KOPT-K1 (cell line): ENCODE results near the gene NCKAP1.

Source experiments
- H3K27ac ChIP-seq: fragments of 200-600 bp; sonication (generic); 2 replicates; pipeline ENCODE4 v1.5.1; 2016; ENCODE audit warnings: antibody characterized with exemption, mild to moderate bottlenecking, low read depth, low read length; ENCODE audit not compliant: poor library complexity, severe bottlenecking
- H3K36me3 ChIP-seq: fragments of 200-600 bp; sonication (generic); 2 replicates; pipeline ENCODE4 v1.5.1; 2017; ENCODE audit warnings: antibody characterized with exemption, mild to moderate bottlenecking, low read length, moderate library complexity; ENCODE audit not compliant: insufficient read depth
- H3K9me3 ChIP-seq: fragments of 200-600 bp; sonication (generic); 2 replicates; pipeline ENCODE4 v1.5.1; 2017; ENCODE audit warnings: antibody characterized with exemption, low read length, mild to moderate bottlenecking; ENCODE audit not compliant: insufficient read depth, poor library complexity, severe bottlenecking

NCKAP1 gene, protein sequence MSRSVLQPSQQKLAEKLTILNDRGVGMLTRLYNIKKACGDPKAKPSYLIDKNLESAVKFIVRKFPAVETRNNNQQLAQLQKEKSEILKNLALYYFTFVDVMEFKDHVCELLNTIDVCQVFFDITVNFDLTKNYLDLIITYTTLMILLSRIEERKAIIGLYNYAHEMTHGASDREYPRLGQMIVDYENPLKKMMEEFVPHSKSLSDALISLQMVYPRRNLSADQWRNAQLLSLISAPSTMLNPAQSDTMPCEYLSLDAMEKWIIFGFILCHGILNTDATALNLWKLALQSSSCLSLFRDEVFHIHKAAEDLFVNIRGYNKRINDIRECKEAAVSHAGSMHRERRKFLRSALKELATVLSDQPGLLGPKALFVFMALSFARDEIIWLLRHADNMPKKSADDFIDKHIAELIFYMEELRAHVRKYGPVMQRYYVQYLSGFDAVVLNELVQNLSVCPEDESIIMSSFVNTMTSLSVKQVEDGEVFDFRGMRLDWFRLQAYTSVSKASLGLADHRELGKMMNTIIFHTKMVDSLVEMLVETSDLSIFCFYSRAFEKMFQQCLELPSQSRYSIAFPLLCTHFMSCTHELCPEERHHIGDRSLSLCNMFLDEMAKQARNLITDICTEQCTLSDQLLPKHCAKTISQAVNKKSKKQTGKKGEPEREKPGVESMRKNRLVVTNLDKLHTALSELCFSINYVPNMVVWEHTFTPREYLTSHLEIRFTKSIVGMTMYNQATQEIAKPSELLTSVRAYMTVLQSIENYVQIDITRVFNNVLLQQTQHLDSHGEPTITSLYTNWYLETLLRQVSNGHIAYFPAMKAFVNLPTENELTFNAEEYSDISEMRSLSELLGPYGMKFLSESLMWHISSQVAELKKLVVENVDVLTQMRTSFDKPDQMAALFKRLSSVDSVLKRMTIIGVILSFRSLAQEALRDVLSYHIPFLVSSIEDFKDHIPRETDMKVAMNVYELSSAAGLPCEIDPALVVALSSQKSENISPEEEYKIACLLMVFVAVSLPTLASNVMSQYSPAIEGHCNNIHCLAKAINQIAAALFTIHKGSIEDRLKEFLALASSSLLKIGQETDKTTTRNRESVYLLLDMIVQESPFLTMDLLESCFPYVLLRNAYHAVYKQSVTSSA

DNA sequence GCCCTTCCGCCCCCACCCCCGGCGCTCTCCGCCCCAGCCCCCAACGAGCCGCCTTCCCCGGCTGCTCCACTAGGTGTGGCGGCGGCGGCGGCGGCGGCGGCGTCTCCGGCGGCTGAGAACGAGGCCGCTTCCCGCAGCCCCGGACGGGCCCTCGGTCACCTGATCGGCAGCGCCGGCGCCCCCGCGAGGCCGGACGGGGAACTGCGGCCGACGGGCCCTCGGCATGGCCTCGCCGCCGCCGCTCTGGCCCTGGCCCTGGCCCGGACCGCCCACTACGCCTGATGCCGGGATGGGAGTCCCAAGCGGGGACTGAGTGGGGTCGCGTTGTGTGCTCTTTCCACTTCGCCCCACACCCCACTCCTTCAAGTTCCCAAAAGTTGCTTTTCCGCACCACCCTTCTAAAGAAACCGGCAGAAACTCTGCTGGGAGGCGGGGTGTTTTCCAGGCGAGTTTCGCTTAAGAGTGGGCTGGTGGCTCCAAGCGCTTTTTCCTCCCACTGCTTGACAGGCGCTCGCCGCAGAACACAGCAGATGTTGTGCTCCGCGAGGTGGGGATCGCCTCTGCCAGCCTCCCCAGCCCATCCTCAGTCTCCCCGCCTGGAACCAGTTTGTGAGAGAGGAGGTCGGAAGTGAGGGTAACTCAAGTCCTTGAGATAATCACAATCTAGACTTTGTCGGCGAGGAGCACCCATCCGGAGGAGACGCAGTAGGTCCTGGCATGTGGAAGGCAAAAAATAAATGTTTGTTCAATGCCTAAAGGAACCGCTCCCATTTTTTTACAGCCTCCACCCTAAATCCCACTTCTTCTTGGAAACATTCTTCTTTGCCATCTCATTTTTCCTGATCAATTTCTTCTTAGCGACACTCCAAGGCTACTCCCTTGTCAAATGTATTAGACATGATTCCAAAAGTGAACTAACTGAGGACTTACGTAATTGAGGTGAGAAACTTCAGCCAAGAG is at the start of gene NCKAP1:
Gene NCKAP1 (minus strand): TSS at position 117 of the 960 bp plus-strand sequence. CDS start 358 bp downstream, outside the sequence.
- H3K27ac ChIP-seq: no peak within 1 kb of the TSS
- no peaks in the 10 kb centered on the region for H3K9me3 ChIP-seq
- no peaks in the 10 kb centered on the region for H3K36me3 ChIP-seq

DNA sequence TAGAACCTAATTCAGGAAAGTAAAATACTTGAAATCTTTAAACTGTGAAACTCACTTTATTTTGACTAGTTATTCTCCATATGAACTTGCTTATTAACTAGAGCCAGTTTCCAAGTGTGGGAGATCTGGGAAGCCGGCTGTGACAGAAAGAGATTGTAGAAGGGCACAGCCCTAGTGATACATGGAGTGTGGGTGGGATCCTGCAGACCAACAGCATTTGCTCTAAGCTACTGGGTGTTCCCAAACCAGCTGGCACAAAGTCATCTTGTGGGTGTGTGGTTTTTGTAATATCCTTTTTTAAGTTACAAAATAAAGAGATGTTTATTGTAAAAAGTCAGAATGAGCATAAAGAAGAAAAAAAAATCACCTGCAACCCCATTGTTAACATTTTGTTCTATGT is 43.7 kb upstream of the NCKAP1 start:
- no peak overlapping the region for H3K27ac ChIP-seq
- H3K9me3 ChIP-seq: no peaks in the 10 kb centered on the region
- no peaks in the 10 kb centered on the region for H3K36me3 ChIP-seq

DNA sequence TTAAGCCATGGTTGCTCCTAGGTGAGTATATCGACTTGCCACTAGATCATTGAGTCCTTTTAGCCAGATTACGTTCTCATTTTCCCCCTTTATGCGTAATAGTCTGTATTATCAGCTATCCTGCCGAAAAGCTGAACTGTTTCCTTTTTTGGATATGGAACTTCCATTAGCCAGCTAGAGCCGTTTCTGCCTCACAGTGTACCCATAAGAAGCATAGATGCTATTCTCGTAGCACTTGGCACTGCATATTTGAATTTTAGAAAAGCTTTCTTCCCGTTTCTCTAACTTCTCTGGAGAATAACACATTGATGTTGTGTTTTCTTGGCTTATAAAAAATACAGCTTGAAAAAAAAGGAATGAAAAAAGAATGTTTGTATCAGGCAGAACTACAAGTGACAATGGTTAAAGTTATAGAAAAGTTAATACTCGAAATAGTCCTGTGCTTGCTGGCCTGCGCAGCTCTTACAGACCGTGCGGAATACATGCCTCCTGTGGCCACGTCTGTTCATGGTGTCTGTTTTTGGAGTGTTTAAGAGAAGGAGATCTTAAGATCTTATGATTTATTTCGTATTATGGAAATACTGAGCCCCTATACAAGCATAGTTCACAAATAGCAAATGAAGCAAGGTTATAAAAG is 41.0 kb upstream of the NCKAP1 start:
- peak overlapping the region; percentile 9 for H3K27ac ChIP-seq
- H3K36me3 ChIP-seq: no peaks in the 10 kb centered on the region
- H3K9me3 ChIP-seq: no peaks in the 10 kb centered on the region

DNA sequence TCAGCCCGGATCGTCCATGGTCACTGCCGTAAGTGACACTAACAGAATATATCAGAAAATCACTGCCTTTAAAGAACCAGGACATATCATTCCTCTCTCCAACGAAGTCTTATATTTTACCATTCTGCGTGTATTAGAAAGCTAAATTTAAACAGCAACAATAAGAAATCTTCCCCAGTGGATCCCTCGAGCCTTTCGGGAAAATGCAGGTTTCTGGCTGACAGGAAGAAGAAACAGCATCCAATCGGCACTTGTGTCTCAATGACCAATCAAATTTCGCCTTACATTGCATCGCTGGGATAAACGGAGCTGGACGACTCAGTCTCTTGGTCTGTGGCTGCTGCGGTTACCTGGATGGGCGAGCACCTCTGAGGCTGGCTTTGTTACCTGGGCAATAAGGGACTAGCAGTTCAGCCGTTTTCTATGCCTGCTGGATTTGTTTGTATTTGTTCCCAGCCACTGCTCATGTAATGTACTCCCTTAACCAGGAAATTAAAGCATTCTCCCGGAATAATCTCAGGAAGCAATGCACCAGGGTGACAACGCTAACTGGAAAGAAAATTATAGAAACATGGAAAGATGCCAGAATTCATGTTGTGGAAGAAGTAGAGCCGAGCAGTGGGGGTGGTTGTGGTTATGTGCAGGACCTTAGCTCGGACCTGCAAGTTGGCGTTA is 40.3 kb upstream of the NCKAP1 start, which contains the start of gene DUSP19:
Gene DUSP19 (plus strand): TSS at position 284 of the 675 bp plus-strand sequence. CDS start 187 bp downstream, at position 471.
- peak within 1 kb of the TSS; percentile 9 for H3K27ac ChIP-seq

DNA sequence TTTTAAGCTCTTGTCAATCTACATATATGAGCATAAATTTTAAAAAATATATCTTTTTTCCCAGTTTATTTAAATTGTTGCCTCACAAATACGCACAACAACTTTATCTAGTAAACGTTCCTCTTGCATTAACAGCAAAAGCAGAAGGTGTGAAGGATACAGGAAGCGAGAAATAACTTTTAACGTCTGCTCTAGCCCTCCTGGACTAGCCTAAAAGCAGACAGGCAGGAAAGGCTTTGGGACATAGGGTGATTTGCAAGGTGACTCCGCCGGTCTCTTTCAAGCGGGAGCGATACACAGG is 39.9 kb upstream of the NCKAP1 start:
- Histone ChIP-seq H3K27ac (no peak overlapping the region), H3K36me3 (no peaks in the 10 kb centered on the region), H3K9me3 (no peaks in the 10 kb centered on the region)

More for the DNA sequence above, 40.3 kb upstream of the NCKAP1 start, which contains the start of gene DUSP19:
- H3K36me3 ChIP-seq: no peaks in the 10 kb centered on the region
- H3K9me3 ChIP-seq: no peaks in the 10 kb centered on the region

DNA sequence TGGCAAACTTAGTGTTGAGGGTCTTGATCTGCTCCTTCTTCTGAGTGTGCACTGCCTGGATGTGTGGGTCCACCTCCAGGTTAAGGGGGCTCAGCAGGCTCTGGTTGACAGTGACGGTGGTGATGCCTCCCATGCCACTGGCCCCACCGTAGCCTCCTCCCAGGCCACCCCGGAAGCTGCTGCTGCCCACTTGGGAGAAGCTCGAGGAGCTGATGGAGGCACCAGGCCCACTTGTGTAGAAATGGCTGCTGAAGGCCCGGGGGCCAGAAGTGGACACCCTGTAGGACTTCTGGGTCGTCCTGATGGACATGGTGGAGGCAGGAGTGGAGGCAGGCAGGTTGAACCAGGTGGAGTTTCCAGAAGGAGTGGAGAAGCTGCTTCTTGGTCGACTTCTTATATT is 33.9 kb upstream of the NCKAP1 start:
- Histone ChIP-seq H3K36me3 (no peaks in the 10 kb centered on the region), H3K27ac (no peak overlapping the region), H3K9me3 (peaks cover 17% of the 10 kb centered on the region)

DNA sequence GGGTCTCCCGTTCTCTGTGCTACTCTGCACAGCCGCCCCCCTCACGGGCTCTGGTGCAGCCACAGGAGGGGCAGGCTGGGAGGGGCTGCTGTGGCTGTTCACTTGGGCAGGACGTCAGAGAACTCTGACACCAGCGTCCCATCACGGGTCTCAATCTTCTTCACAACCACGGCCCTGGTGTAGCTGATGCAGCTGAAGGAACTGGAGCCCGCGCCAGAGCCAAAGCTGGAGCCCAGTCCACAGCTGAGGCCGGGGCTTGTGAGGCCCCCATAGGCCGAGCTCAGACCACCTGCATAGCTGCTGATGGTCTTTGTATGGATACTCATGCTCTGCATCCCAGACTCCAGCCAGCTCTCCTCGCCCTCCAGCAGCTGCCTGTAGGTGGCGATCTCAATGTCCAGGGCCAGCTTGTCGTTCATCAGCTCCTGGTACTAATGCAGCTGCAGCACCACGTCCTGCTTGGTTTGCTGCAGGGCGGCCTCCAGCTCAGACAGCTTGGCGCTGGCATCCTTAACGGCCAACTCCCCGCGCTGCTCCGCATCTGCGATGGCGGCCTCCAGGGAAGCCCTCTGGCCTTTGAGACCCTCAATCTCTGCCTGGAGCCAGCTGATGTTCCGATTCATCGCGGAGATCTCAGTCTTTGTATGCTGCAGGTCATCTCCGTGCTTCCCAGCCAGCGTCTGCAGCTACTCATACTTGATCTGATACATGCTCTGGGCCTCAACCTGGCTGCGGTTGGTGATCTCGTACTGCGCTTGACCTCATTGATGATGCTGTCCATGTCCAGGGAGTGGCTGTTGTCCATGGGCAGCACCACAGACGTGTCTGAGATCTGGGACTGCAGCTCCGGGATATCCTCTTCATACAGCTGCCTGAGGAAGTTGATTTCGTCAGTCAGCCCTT is 32.9 kb upstream of the NCKAP1 start:
- no peaks in the 10 kb centered on the region for H3K36me3 ChIP-seq

DNA sequence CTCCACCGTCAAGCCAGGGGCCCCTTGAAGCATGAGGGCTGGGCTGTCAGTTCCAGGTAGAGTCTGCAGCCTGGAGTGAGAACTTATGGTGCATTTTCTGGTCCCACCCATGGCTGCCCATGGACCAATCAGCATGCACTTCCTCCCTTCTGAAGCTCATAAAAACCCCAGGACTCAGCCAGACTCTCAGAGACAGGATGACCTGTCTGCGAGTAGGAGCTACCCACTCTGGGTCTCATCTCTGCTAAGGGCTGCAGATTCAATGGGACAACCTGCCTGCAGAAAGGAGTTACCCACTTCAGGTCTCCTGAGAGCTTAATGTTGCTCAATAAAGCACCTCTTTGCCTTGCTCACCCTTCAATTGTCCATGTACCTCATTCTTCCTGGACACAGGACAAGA is 30.9 kb upstream of the NCKAP1 start:
- Histone ChIP-seq H3K36me3 (no peaks in the 10 kb centered on the region), H3K9me3 (peaks cover 17% of the 10 kb centered on the region), H3K27ac (no peak overlapping the region)

More for the DNA sequence above, 32.9 kb upstream of the NCKAP1 start:
- peaks cover 17% of the 10 kb centered on the region for H3K9me3 ChIP-seq
- no peak overlapping the region for H3K27ac ChIP-seq

DNA sequence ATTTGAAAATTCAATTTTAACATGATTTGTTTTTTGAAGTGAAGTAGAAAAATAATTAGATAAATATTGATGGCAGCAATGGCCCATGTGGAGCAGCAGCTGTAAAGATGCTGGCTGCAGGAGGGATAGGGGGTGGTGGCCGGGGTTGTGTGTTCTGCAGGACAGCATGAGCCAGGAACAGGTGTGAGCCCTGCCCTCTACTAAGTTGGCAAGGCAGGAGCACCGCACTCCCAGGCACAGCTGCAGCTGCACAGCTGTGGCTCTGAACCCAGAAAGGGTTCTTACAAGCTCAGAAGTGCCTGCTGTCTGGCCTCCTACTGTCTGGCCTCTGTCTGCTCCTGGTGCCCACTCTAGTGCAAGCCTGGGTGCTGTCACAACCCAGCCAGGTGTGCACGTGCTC is 30.3 kb upstream of the NCKAP1 start:
- H3K9me3 ChIP-seq: peaks cover 17% of the 10 kb centered on the region
- no peaks in the 10 kb centered on the region for H3K36me3 ChIP-seq
- H3K27ac ChIP-seq: no peak overlapping the region

DNA sequence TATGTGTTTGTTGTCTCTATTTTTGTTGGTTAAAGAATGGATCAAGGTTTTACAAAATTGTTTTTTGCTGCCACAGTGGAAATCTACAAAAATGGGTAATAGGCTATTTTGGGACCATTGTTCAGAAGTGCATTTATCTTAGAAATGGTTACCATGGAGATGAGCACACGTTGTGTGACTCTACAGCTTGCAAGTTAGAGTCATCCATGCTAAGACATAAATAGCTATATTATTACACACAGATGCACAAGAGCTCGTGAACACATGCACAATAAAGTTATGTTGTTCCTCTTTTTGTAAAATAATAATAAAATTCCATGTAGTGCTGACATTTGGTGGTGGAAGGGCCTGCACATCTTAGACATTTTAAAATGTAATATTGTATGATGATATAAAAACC is 24.8 kb upstream of the NCKAP1 start:
- Histone ChIP-seq H3K36me3 (no peaks in the 10 kb centered on the region), H3K9me3 (no peaks in the 10 kb centered on the region), H3K27ac (no peak overlapping the region)

DNA sequence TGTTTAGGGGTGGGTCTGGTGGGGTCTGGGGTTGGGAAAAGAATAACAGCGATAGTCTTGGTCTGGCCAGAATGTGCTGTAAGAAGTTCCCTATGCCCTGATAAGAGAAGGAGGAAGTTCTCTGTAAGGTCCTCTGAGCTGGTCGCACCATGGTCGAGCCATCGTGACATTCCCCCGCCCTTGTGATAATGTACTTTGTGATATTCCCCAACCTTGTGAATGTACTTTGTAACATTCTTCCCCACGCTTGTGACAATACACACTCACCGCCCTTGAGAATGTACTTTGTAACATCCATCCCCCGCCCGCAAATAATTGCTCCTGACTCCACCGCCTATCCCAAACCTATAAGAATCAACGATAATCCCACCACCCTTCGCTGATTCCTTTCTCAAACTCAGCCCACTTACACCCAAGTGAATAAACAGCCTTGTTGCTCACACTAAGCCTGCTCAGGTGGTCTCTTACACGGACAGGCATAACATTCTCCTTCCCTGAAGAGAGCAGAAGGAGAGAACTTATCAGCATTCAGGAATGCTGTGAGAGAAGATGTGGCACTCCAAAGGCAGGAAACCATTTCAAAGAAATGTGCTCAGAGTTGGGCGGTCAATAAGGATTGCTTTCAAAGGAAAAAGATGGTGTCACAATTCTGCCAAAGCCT is 22.4 kb upstream of the NCKAP1 start:
- Histone ChIP-seq H3K27ac (no peak overlapping the region), H3K9me3 (no peaks in the 10 kb centered on the region), H3K36me3 (no peaks in the 10 kb centered on the region)

DNA sequence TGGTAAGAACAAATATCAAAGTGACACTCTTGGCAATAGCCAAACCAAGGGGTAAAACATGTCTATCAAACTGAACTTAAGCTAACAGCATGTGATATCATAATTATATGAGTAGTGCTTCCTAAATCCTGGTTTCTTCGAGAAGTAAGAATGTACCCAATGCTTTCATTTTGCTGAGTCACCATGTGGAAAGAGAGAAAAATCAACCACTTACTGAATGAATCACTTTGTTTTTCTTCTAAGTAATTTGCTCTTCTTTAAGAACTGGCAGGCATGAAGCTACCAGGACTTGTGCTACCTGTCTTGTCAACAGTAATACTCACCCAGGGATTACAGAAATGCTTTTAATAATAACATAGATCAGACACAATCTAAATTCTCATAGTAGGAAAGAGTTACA is 21.3 kb upstream of the NCKAP1 start:
- H3K27ac ChIP-seq: no peak overlapping the region

More for the DNA sequence above, 21.3 kb upstream of the NCKAP1 start:
- no peaks in the 10 kb centered on the region for H3K9me3 ChIP-seq
- no peaks in the 10 kb centered on the region for H3K36me3 ChIP-seq
